PC-3 (cell line): ENCODE results near the gene MMP24OS. TPM values are rescaled to one million over a fixed set of nuclear protein-coding genes. Genes with fewer than 3 reads are reported as not detected.

ENCODE experiments used
- ATAC-seq: fragments of 200-7000 bp; cut with Tn5 transposase; 2 replicates; pipeline ENCODE4 v1.9.1; 2020; ENCODE audit warnings: mild to moderate bottlenecking, moderate library complexity
- BruUV-seq: library from RNA; stranded (reverse); fragments of 400-500 nt; replicated peaks from 2 replicates; lab custom pipeline; 2021; lab: Mats Ljungman, UMichigan
- CTCF ChIA-PET: fragments of 300-600 bp; sonication (Branson Sonifier 250); formaldehyde crosslinking; loops from one replicate; lab custom pipeline; 2022; ENCODE audit warnings: antibody characterized with exemption; lab: Charles Lee
- POLR2A ChIA-PET: fragments of 300-600 bp; sonication (Branson Sonifier 250); formaldehyde crosslinking; loops from one replicate; lab custom pipeline; 2022; ENCODE audit warnings: antibody characterized with exemption; ENCODE audit not compliant: unreplicated experiment; lab: Charles Lee
- DNase-seq: peaks from one replicate; pipeline ENCODE4 v3.0.0-alpha.2; 2015
- H2AFZ ChIP-seq: fragments of 300-600 bp; sonication (generic); 2 replicates; pipeline ENCODE4 v1.6.0; 2016; ENCODE audit warnings: antibody characterized with exemption, low read length
- H3F3A ChIP-seq: fragments of 300-600 bp; sonication (generic); one replicate; pipeline ENCODE4 v1.6.0; 2017; ENCODE audit warnings: antibody characterized with exemption, low read length, control low read depth, mild to moderate bottlenecking; ENCODE audit not compliant: unreplicated experiment
- H3K27ac ChIP-seq: fragments of 300-600 bp; sonication (generic); 2 replicates; pipeline ENCODE4 v1.5.1; 2016; ENCODE audit warnings: mild to moderate bottlenecking, low read length
- H3K27me3 ChIP-seq: fragments of 300-600 bp; sonication (generic); 2 replicates; pipeline ENCODE4 v1.6.1; 2016; ENCODE audit warnings: low read length, mixed read lengths
- H3K36me3 ChIP-seq: fragments of 300-600 bp; sonication (generic); 2 replicates; pipeline ENCODE4 v1.6.1; 2016; ENCODE audit warnings: low read depth, mixed run types, low read length, mixed read lengths
- H3K4me1 ChIP-seq: fragments of 300-600 bp; sonication (generic); 2 replicates; pipeline ENCODE4 v1.5.1; 2016; ENCODE audit warnings: low read length; ENCODE audit not compliant: insufficient read depth
- H3K4me2 ChIP-seq: fragments of 300-600 bp; sonication (generic); 2 replicates; pipeline ENCODE4 v1.6.0; 2016; ENCODE audit warnings: low read length
- H3K4me3 ChIP-seq: fragments of 300-600 bp; sonication (generic); 2 replicates; pipeline ENCODE4 v1.5.1; 2016; ENCODE audit warnings: mild to moderate bottlenecking, low read length, mixed read lengths
- H3K79me2 ChIP-seq: fragments of 300-600 bp; sonication (generic); 2 replicates; pipeline ENCODE4 v1.6.1; 2017; ENCODE audit warnings: low read length, mixed read lengths
- H3K9ac ChIP-seq: fragments of 300-600 bp; sonication (generic); 2 replicates; pipeline ENCODE4 v1.6.0; 2016; ENCODE audit warnings: mild to moderate bottlenecking, low read length
- H3K9me2 ChIP-seq: fragments of 300-600 bp; sonication (generic); replicated peaks from 2 replicates; pipeline ENCODE4 v1.6.1; 2016; ENCODE audit warnings: mixed run types, low read length, mixed read lengths
- H3K9me3 ChIP-seq: fragments of 300-600 bp; sonication (generic); 2 replicates; pipeline ENCODE4 v1.6.1; 2016; ENCODE audit warnings: low read length, mixed read lengths
- H4K20me1 ChIP-seq: fragments of 300-600 bp; sonication (generic); 2 replicates; pipeline ENCODE4 v1.6.1; 2016; ENCODE audit warnings: low read length, mixed read lengths
- CTCF ChIP-seq: fragments of 300-600 bp; sonication (generic); conservative IDR thresholded peaks from 2 replicates; pipeline ENCODE4 v1.5.1; 2017; ENCODE audit warnings: antibody characterized with exemption, low read depth, mild to moderate bottlenecking, low read length
- EZH2 ChIP-seq: fragments of 300-600 bp; sonication (generic); IDR thresholded peaks from one replicate; pipeline ENCODE4 v1.6.1; 2017; ENCODE audit warnings: antibody characterized with exemption, mild to moderate bottlenecking, low read length; ENCODE audit not compliant: unreplicated experiment
- EZH2phosphoT487 ChIP-seq: fragments of 300-600 bp; sonication (generic); IDR thresholded peaks from 2 replicates; pipeline ENCODE4 v1.6.1; 2018; ENCODE audit warnings: mild to moderate bottlenecking, antibody characterized with exemption, low read length, borderline replicate concordance
- intact Hi-C: fragments of 100-400 bp; cut with micrococcal nuclease; formaldehyde crosslinking; loops from 2 replicates; pipeline ENCODE4 v1.9.0; 2023
- total RNA-seq: library from RNA; depleted of rRNA; stranded (reverse); fragments of >200 nt; gene quantifications from 2 replicates; pipeline ENCODE4 v1.2.3, GENCODE V29; 2014

MMP24OS gene
- total RNA-seq, 1 experiment from 2014 or later: 19.5 TPM

- Histone ChIP-seq H3K9ac (no peak overlapping the region), H3F3A (peaks cover 20% of the 10 kb centered on the region), H3K9me3 (no peaks in the 10 kb centered on the region), H3K79me2 (peaks cover 48% of the 10 kb centered on the region), H4K20me1 (peaks cover 7% of the 10 kb centered on the region; the same call in 1 of the 2 replicates), H3K4me2 (no peak overlapping the region), H3K9me2 (no peaks in the 10 kb centered on the region), H3K36me3 (peaks cover 41% of the 10 kb centered on the region), H3K27me3 (no peaks in the 10 kb centered on the region), H2AFZ (no peak overlapping the region), H3K27ac (no peak overlapping the region), H3K4me3 (no peak overlapping the region), H3K4me1 (peaks cover 20% of the 10 kb centered on the region)
- BruUV-seq: no TSS peak
- DNase-seq (no peak), ATAC-seq (no peak)
- no peak for TF ChIP-seq EZH2phosphoT487
- CTCF ChIA-PET: interaction anchor here (0.5 kb wide), 1 partner anchor 160 kb away, joined by 7 read pairs; no protein-coding TSS in a partner anchor
- intact Hi-C loops: no loop called here
- POLR2A ChIA-PET: interaction anchor here (1.2 kb wide), 1 partner anchor 27 kb away, joined by 5 read pairs; no protein-coding TSS in a partner anchor
Observed at GRCh38 chr20:35279040-35279439, 1.1 kb upstream of the MMP24OS start.

GRCh38 chr20:35277127-35277526, 795 bp downstream of the MMP24OS start:
- intact Hi-C loops: no loop called here
- peaks cover 29% of the 10 kb centered on the region for H3K79me2 ChIP-seq
- H3K4me2 ChIP-seq: peak overlapping the region; percentile 96
- peaks cover 38% of the 10 kb centered on the region for H3K36me3 ChIP-seq
- no peaks in the 10 kb centered on the region for H3K9me2 ChIP-seq
- H4K20me1 ChIP-seq: peaks cover 7% of the 10 kb centered on the region; the same call in 1 of the 2 replicates
- ATAC-seq (no peak), DNase-seq (no peak)
- CTCF ChIA-PET: interaction anchor here (0.7 kb wide), 1 partner anchor 14 kb away, joined by 5 read pairs; no protein-coding TSS in a partner anchor
- POLR2A ChIA-PET: interaction anchor here (1.4 kb wide), 1 partner anchor 132 kb away, joined by 3 read pairs; no protein-coding TSS in a partner anchor
- 0 out of 2 replicates have a peak overlapping the region, but pooled peaks have one; percentile 17 for H2AFZ ChIP-seq
- peaks cover 12% of the 10 kb centered on the region for H3K4me1 ChIP-seq
- peak overlapping the region; percentile 86 for H3K9ac ChIP-seq
- peak overlapping the region; percentile 84 for H3K4me3 ChIP-seq
- BruUV-seq: no TSS peak
- TF ChIP-seq CTCF (no peak), EZH2phosphoT487 (no peak), EZH2 (no peak)
- peaks cover 20% of the 10 kb centered on the region for H3F3A ChIP-seq
- H3K27me3 ChIP-seq: no peaks in the 10 kb centered on the region
- H3K27ac ChIP-seq: peak overlapping the region; percentile 68
- no peaks in the 10 kb centered on the region for H3K9me3 ChIP-seq

- H2AFZ ChIP-seq: no peak overlapping the region
- peaks cover 20% of the 10 kb centered on the region for H3F3A ChIP-seq
- TSS peak; percentile 32 for BruUV-seq
- peak overlapping the region; percentile 96 for H3K4me2 ChIP-seq
- H3K9me3 ChIP-seq: no peaks in the 10 kb centered on the region
- intact Hi-C loops: no loop called here
- CTCF ChIA-PET: no interaction called here
- H3K4me3 ChIP-seq: peak overlapping the region; percentile 84; the same call in 1 of the 2 replicates
- H3K36me3 ChIP-seq: peaks cover 34% of the 10 kb centered on the region
- ATAC-seq: no peak
- no peak overlapping the region for H3K9ac ChIP-seq
- no peak for DNase-seq
- POLR2A ChIA-PET: no interaction called here
- no peak for TF ChIP-seq EZH2phosphoT487
- no peak for TF ChIP-seq CTCF
- TF ChIP-seq EZH2: no peak
- no peaks in the 10 kb centered on the region for H3K9me2 ChIP-seq
- peaks cover 5% of the 10 kb centered on the region; the same call in 1 of the 2 replicates for H4K20me1 ChIP-seq
- H3K27me3 ChIP-seq: no peaks in the 10 kb centered on the region
- peaks cover 22% of the 10 kb centered on the region for H3K79me2 ChIP-seq
- H3K4me1 ChIP-seq: peaks cover 12% of the 10 kb centered on the region
- H3K27ac ChIP-seq: no peak overlapping the region
Observed at GRCh38 chr20:35276408-35276807, 1.5 kb downstream of the MMP24OS start.
